NT2/D1 (cell line): ENCODE results near the gene ETNK1.
"Not testable (repeated sequence)": the region's sequence is repeated elsewhere in the genome, so short reads cannot be mapped to it uniquely, and the experiment has no call there.

Source experiments
- DNase-seq: peaks from one replicate; pipeline ENCODE4 v3.0.0-alpha.2; 2011; ENCODE audit warnings: low read depth, low spot score
- H3K27me3 ChIP-seq: 2 replicates; pipeline ENCODE4 v1.6.0; 2011; ENCODE audit warnings: mild to moderate bottlenecking; ENCODE audit not compliant: insufficient read length, insufficient read depth
- H3K36me3 ChIP-seq: 2 replicates; pipeline ENCODE4 v1.6.1; 2011; ENCODE audit warnings: mild to moderate bottlenecking, low read length, mixed read lengths; ENCODE audit not compliant: insufficient read depth, insufficient read length
- H3K4me1 ChIP-seq: 2 replicates; pipeline ENCODE4 v1.5.1; 2011; ENCODE audit not compliant: insufficient read depth, insufficient read length
- H3K4me3 ChIP-seq: 2 replicates; pipeline ENCODE4 v1.5.1; 2011; ENCODE audit warnings: low read depth; ENCODE audit not compliant: insufficient read length
- H3K9ac ChIP-seq: 2 replicates; pipeline ENCODE4 v1.6.0; 2011; ENCODE audit warnings: low read depth; ENCODE audit not compliant: insufficient read length
- H3K9me3 ChIP-seq: 2 replicates; pipeline ENCODE4 v1.5.1; 2011; ENCODE audit warnings: mild to moderate bottlenecking, low read length; ENCODE audit not compliant: insufficient read depth
- SUZ12 ChIP-seq: IDR thresholded peaks from 2 replicates; pipeline ENCODE4 v1.6.1; 2011; ENCODE audit not compliant: insufficient read length, insufficient read depth; ENCODE audit errors: extremely low read depth
- YY1 ChIP-seq: IDR thresholded peaks from 2 replicates; pipeline ENCODE4 v1.6.1; 2011; ENCODE audit not compliant: insufficient read length, insufficient read depth
- ZNF274 ChIP-seq: IDR thresholded peaks from 2 replicates; pipeline ENCODE4 v1.6.1; 2011; ENCODE audit warnings: mild to moderate bottlenecking, low read depth, low read length

The ETNK1 gene

DNA sequence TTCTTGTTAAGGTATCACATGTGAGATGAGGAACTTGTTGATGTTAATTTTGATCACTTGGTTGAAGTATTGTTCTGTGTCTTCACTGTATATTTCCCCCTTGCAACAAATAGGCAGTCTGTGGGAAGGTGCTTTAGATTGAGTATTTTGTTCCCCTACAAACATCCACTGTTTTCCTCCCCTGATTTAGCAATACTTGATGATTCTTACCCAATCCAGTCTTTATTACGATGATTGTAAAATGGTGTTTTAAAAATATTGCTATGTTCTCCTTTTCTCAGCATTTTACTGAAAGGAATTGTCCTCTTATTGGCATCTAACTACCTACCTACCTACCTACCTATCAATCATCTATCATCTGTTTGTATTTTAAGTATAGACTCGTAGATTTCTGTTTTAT, 66.3 kb downstream of the ETNK1 start:
- no peak overlapping the region for H3K9ac ChIP-seq
- H3K36me3 ChIP-seq: peaks cover 7% of the 10 kb centered on the region
- no peaks in the 10 kb centered on the region for H3K4me1 ChIP-seq
- TF ChIP-seq YY1 (no peak), ZNF274 (no peak), SUZ12 (no peak)
- no peaks in the 10 kb centered on the region for H3K27me3 ChIP-seq
- peaks cover 45% of the 10 kb centered on the region for H3K9me3 ChIP-seq
- DNase-seq: no peak
- H3K4me3 ChIP-seq: no peak overlapping the region

DNA sequence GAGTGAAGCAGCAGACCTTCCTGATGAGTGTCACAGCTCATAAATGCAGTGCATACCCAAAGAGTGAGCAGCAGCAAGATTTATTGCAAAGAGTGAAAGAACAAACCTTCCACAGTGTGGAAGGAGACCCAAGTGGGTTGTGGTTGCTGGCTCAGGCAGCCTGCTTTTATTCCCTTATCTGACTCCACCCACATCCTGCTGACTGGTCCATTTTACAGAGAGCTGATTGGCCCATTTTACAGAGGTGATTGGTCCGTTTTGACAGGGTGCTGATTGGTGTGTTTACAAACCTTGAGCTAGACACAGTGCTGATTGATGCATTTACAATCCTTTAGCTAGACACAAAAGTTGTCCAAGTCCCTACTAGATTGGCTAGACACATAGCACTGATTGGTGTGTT, 67.5 kb downstream of the ETNK1 start:
- not testable (repeated sequence) for H3K4me3 ChIP-seq, H3K9ac ChIP-seq, H3K27me3 ChIP-seq, H3K4me1 ChIP-seq, H3K36me3 ChIP-seq, DNase-seq
- H3K9me3 ChIP-seq: peaks cover 45% of the 10 kb centered on the region

DNA sequence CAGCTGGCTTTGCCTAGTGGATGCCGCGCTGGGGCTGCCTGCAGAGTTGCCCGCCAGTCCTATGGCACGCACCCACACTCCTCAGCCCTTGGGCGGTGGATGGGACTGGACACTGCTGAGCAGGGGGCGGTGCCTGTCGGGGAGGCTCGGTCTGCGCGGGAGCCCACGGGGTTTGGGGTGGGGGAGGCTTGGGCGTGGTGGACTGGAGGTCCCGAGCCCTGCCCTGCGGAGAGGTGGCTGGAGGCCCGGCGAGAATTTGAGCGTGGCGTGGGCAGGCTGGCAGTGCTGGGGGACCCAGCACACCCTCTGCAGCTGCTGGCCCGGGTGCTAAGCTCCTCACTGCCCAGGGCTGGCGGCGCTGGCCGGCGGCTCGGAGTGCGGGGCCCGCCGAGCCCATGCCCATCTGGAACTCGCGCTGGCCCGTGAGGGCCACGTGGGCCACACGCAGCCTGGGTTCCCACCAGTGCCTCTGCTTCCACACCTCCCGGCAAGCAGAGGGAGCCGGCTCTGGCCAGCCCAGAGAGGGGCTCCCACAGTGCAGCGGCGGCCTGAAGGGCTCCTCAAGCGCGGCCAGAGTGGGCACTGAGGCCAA, 68.1 kb downstream of the ETNK1 start:
- peaks cover 6% of the 10 kb centered on the region for H3K36me3 ChIP-seq
- no peak overlapping the region for H3K4me3 ChIP-seq
- H3K9me3 ChIP-seq: peaks cover 45% of the 10 kb centered on the region
- no peaks in the 10 kb centered on the region for H3K27me3 ChIP-seq
- H3K4me1 ChIP-seq: no peaks in the 10 kb centered on the region
- no peak for DNase-seq
- no peak overlapping the region for H3K9ac ChIP-seq
- TF ChIP-seq ZNF274 (no peak), SUZ12 (no peak), YY1 (no peak)

DNA sequence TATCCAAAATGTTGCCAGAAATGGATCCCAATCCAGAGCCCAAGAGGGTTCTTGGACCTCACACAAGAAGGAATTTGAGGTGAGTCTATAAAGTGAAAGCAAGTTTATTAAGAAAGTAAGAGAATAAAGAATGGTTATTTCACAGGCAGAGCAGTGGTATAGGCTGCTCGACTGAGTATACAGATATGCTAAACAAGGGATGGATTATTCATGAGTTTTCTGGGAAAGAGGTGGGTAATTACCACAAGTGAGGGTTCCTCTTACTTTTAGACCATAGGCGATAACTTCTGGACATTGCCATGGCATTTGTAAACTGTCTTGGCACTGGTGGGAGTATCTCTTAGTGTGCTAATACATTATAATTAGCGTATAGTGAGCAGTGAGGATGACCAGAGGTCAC, 73.6 kb downstream of the ETNK1 start:
- Histone ChIP-seq H3K36me3 (no peaks in the 10 kb centered on the region), H3K9ac (no peak overlapping the region), H3K4me1 (no peaks in the 10 kb centered on the region), H3K9me3 (peaks cover 21% of the 10 kb centered on the region), H3K27me3 (no peaks in the 10 kb centered on the region), H3K4me3 (no peak overlapping the region)
- DNase-seq: no peak
- TF ChIP-seq YY1 (no peak), SUZ12 (no peak), ZNF274 (no peak)

DNA sequence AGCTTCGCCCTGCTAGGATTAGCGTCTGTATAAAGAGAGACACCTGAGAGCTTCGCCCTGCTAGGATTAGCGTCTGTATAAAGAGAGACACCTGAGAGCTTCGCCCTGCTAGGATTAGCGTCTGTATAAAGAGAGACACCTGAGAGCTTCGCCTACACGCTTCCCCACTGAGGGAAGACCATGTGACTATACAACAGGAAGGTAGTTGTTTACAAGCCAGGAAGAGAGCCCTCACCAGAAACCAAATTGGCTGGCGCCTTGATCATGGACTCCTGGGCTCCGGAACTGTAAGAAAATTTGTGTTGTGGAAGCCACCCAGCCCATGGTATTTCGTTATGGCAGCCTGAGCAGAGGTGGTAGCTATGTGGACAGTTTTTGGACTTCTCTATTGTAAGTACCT, 74.7 kb downstream of the ETNK1 start:
- not testable (repeated sequence) for H3K4me1 ChIP-seq, DNase-seq, H3K4me3 ChIP-seq, H3K9ac ChIP-seq, H3K9me3 ChIP-seq, H3K27me3 ChIP-seq, H3K36me3 ChIP-seq

DNA sequence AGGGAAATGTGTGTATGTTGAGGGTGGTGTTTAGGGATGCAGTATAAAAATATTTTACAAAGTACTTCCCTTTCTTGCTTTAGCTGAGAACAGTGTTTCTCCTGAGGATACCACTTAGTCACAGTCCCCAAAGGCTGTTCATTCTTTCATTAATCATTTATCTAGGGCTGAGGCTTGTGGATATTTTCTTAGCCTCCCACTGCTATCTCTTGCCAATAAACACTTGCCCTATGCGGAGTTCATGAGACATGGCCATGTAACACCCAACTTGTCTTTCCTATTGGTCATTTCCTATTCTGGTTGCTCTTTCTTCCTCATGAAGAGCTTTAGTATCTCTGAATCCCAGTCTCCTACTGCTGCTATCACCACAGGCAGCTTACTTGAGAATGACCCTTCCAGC, 75.1 kb downstream of the ETNK1 start:
- no peak for DNase-seq
- Histone ChIP-seq H3K4me1 (no peaks in the 10 kb centered on the region), H3K9me3 (peaks cover 5% of the 10 kb centered on the region; the same call in 1 of the 2 replicates), H3K36me3 (no peaks in the 10 kb centered on the region), H3K9ac (no peak overlapping the region), H3K27me3 (no peaks in the 10 kb centered on the region), H3K4me3 (no peak overlapping the region)
- no peak for TF ChIP-seq YY1
- no peak for TF ChIP-seq ZNF274
- TF ChIP-seq SUZ12: no peak

DNA sequence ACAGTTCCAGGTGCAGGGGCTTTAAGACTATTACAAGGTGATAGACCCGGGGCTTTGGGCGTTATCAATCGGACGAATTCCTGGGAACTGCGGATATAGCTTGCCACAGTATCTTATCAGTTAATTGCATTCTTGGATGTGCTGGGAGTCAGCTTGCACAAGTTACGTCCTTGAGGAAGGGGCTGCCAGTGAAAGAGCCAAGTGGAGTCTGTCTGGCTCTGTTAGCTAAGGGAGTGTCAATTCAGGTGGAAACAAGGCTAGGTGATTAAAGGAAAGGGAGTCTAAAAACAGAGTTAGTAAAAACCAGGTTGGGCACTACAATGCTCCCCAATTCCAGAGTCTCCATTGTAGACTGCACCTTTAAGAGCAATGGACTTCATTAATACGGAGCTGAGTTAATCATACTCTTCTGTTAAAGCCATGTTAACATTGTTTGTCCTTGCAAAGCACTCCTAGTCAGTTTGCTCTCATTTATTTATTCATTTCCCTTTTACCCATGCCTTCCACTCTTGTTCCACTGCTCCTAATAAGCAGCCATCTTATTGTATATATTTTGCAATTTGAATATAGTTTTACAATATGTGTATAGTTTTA, 76.3 kb downstream of the ETNK1 start:
- not testable (repeated sequence) for H3K4me1 ChIP-seq, H3K9ac ChIP-seq, H3K4me3 ChIP-seq, H3K27me3 ChIP-seq, H3K36me3 ChIP-seq, H3K9me3 ChIP-seq, DNase-seq

DNA sequence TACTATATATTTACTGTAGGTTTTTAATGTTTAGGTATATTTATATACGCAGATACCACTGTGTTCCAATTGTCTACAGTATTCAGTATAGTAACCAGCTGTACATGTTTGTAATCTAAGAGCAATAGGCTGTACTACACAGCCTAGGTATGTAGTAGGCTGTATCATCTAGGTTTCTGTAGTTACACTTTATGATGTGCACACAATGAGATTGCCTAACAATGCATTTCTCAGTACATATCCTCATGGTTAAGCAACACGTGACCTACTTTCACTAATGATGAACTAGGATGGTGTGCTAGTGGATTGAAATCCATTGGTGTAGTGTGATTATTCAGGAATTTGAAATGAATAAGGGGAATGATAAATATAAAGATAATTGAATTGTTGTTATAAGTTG, 77.7 kb downstream of the ETNK1 start:
- TF ChIP-seq ZNF274: no peak
- no peak for TF ChIP-seq YY1
- no peak for TF ChIP-seq SUZ12
- Histone ChIP-seq H3K36me3 (no peaks in the 10 kb centered on the region), H3K27me3 (no peaks in the 10 kb centered on the region), H3K4me1 (no peaks in the 10 kb centered on the region), H3K4me3 (no peak overlapping the region), H3K9ac (no peak overlapping the region), H3K9me3 (no peaks in the 10 kb centered on the region)
- no peak for DNase-seq
